GM10847 (cell line): Measurements from ENCODE around the gene FGGY.

ENCODE experiments used
- POLR2A ChIP-seq: IDR thresholded peaks from 2 replicates; pipeline ENCODE4 v1.6.1; 2011; ENCODE audit not compliant: insufficient read length; ENCODE audit errors: extremely low read depth

Gene FGGY

GRCh38 chr1:59443310-59443709 lies 146.4 kb downstream of the FGGY start:
- no peak for TF ChIP-seq POLR2A

- TF ChIP-seq POLR2A = no peak
Observed at GRCh38 chr1:59444520-59444919, 147.6 kb downstream of the FGGY start.

- no peak for TF ChIP-seq POLR2A
Observed at GRCh38 chr1:59445040-59445439, 148.1 kb downstream of the FGGY start.

GRCh38 chr1:59446257-59446901 lies 149.5 kb downstream of the FGGY start:
- TF ChIP-seq POLR2A = no peak

- TF ChIP-seq POLR2A = no peak
Observed at GRCh38 chr1:59452026-59452425, 155.1 kb downstream of the FGGY start.

- no peak for TF ChIP-seq POLR2A
Observed at GRCh38 chr1:59452559-59452958, 155.7 kb downstream of the FGGY start.

- TF ChIP-seq POLR2A = no peak
Observed at GRCh38 chr1:59453297-59453968, 156.5 kb downstream of the FGGY start.

GRCh38 chr1:59455206-59455605 lies 158.3 kb downstream of the FGGY start:
- TF ChIP-seq POLR2A = no peak

GRCh38 chr1:59457786-59458185 lies 160.9 kb downstream of the FGGY start:
- TF ChIP-seq POLR2A = no peak

- TF ChIP-seq POLR2A = no peak
Observed at GRCh38 chr1:59458884-59459283, 162.0 kb downstream of the FGGY start.

- no peak for TF ChIP-seq POLR2A
Observed at GRCh38 chr1:59468828-59469428, 172.0 kb downstream of the FGGY start.

GRCh38 chr1:59473831-59474230 lies 176.9 kb downstream of the FGGY start:
- no peak for TF ChIP-seq POLR2A

- no peak for TF ChIP-seq POLR2A
Observed at GRCh38 chr1:59474496-59474895, 177.6 kb downstream of the FGGY start.

GRCh38 chr1:59475737-59476136 lies 178.8 kb downstream of the FGGY start:
- no peak for TF ChIP-seq POLR2A

GRCh38 chr1:59477286-59477685 lies 180.4 kb downstream of the FGGY start:
- no peak for TF ChIP-seq POLR2A

- TF ChIP-seq POLR2A = no peak
Observed at GRCh38 chr1:59477867-59478266, 181.0 kb downstream of the FGGY start.
